ENCODE data around the gene PCDH12. TPM values are rescaled to one million over a fixed set of nuclear protein-coding genes. Genes with fewer than 3 reads are reported as not detected.

Gene PCDH12
- total and polyA plus RNA-seq, 10 of the 15 experiments (the other 5 are each of a cell fraction or from before 2014, with no cell fraction given) = 0.01 to 0.14 (median 0.06) TPM; not detected in 4

GRCh38 chr5:141994511-141995136 lies 36.6 kb upstream of the PCDH12 start:
- H3K27ac ChIP-seq (ENCODE audit: control insufficient read depth, insufficient read depth) = no peak overlapping the region
- ChIA-PET POLR2A (interaction anchor here (1.2 kb wide), 1 partner anchor 18 kb away, joined by 3 read pairs; the partner anchor contains the start of gene GNPDA1), RAD21 (ENCODE audit: unreplicated experiment) (interaction anchor here (1.2 kb wide), 1 partner anchor 149 kb away, joined by 4 read pairs; no protein-coding TSS in a partner anchor), SMC1A (ENCODE audit: uncharacterized antibody, unreplicated experiment) (interaction anchor here (0.6 to 1.5 kb wide), 3 partner anchors 28 to 149 kb away, joined by 4 to 6 read pairs (median 6); no protein-coding TSS in a partner anchor), CTCF (interaction anchor here (1.5 to 9.5 kb wide), 2 partner anchors 21 to 151 kb away, joined by 11 to 110 read pairs; no protein-coding TSS in a partner anchor)
- H3K27me3 ChIP-seq (replicated peaks in 1 of 2; ENCODE audit: control insufficient read depth in 2 of 2, insufficient read depth in 2 of 2, low read length in 1 of 2) = no peaks in the 10 kb centered on the region
- H3K79me2 ChIP-seq (ENCODE audit: control insufficient read depth, insufficient read depth, low read length) = no peaks in the 10 kb centered on the region
- no peaks in the 10 kb centered on the region for H4K20me1 ChIP-seq (ENCODE audit: control insufficient read depth, insufficient read depth)
- TF ChIP-seq E4F1 (IDR thresholded peaks at IDR 0.05; ENCODE audit: borderline replicate concordance, partially characterized antibody) (no peak), SREBF2 (IDR thresholded peaks at IDR 0.05; ENCODE audit: low read length) (no peak), SMAD1 (IDR thresholded peaks at IDR 0.05; ENCODE audit: low read depth, partially characterized antibody) (no peak), KLF5 (IDR thresholded peaks at IDR 0.05; ENCODE audit: partially characterized antibody) (no peak), BCL3 (IDR thresholded peaks at IDR 0.05; ENCODE audit: borderline replicate concordance, insufficient read depth, low read depth, low read length, poor library complexity, severe bottlenecking) (no peak), NFYB (IDR thresholded peaks at IDR 0.05; ENCODE audit: insufficient read depth, low read depth, low read length) (no peak), ZNF384 (IDR thresholded peaks at IDR 0.05; ENCODE audit: borderline replicate concordance, low read depth, low read length) (no peak), SMAD5 (IDR thresholded peaks at IDR 0.05; ENCODE audit: low read depth) (no peak), SIX5 (IDR thresholded peaks at IDR 0.05; ENCODE audit: low read depth, low read length, severe bottlenecking) (no peak)
- no peak for FAIRE-seq
- H3K4me3 ChIP-seq = no peak overlapping the region
- no peak overlapping the region for H3K4me2 ChIP-seq (ENCODE audit: control insufficient read depth, insufficient read depth)
- no peak overlapping the region for H2AFZ ChIP-seq (ENCODE audit: control insufficient read depth, low read depth, low read length)
- ATAC-seq = no peak
- H3K9me3 ChIP-seq (replicated peaks; ENCODE audit: control insufficient read depth, insufficient read depth, low read length) = no peaks in the 10 kb centered on the region
- 55% methylated on average over 4 of the region's 4 CpGs for WGBS (ENCODE audit: insufficient coverage, insufficient replicate concordance, low lambda C conversion rate, missing lambda C conversion rate)
- H3K4me1 ChIP-seq (ENCODE audit: control insufficient read depth, insufficient read depth, low read length) = no peaks in the 10 kb centered on the region
- TSS peak; percentile 27 for BruUV-seq (replicated peaks)
- peaks cover 0 to 3% of the 10 kb centered on the region in 2 experiments; a peak in 1 of 4 replicates for H3K36me3 ChIP-seq (ENCODE audit: control insufficient read depth in 2 of 2, insufficient read depth in 2 of 2, low read length in 1 of 2)
- in situ Hi-C loops (cut with MboI) = loop anchor here (5.0 kb wide), 1 partner anchor 148 kb away; no protein-coding TSS in a partner anchor
- H3K9ac ChIP-seq (ENCODE audit: control insufficient read depth, insufficient read depth, low read length) = no peak overlapping the region
- DNase-seq (ENCODE audit: low read depth, low spot score) = no peak
- intact Hi-C loops (cut with micrococcal nuclease; ENCODE audit: unreplicated experiment) = no loop called here
